COLO668 (cell line): ENCODE data around the gene TMEM170B.

Experiments used
- DNase-seq: peaks from one replicate; lab custom pipeline; 2025; ENCODE audit not compliant: unreplicated experiment; lab: John Stamatoyannopoulos, UW

The TMEM170B gene

DNA sequence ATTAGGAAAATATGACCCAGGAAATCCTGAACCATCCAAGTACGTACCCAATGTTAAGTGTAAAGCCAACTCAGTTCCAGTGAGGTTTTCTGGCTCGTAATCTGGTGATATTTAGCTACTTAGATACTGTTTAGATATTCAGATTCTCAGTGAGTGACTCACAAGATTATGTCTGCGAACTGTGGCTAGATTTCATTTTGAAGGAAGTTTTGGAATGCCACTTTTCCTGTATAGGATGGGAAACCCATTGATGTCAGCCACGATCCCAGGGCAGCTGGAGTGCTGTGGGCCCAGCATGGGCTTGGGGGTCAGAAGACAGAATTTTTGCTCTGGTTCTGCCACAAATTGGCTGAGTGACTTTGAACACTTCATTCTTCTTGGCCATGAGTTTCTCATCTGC lies 76.3 kb downstream of the TMEM170B start:
- DNase-seq, result no peak

DNA sequence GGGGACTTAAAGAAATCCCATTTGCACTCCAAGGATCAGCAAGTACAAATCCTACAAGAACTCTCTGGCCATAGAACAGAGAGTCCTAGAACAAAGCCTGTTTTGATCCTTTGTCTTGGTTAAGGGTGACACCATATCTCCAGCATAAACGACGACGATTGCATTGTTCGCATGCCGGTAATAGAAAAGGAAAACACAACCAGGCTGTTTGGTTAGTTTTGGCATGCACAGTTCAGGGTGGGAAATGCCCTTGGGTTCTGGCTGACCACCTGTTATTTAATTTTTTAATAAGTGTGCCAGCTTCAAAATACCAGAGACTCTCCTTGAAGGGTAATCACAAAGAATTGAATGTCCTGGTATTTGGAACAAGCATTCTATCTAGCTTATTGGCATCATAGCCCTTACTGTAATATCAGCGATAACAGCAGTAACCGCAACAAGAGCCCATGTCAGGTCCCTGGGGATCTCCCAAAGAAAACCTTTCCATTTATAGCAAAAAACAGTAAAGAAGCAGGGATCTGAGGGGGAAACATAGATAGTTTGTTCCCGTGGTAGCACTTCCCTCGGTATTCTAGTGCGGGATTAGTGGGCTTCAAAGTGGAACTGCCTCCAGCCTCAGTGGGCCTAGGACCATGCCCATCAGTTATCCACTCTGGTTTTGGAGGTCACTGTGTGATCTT lies 77.1 kb downstream of the TMEM170B start:
- no peak for DNase-seq

- no peak for DNase-seq
These were observed 77.7 kb downstream of the TMEM170B start for GRCh38 chr6:11615214-11615602.

GRCh38 chr6:11616200-11616611 lies 78.7 kb downstream of the TMEM170B start:
- no peak for DNase-seq

DNA sequence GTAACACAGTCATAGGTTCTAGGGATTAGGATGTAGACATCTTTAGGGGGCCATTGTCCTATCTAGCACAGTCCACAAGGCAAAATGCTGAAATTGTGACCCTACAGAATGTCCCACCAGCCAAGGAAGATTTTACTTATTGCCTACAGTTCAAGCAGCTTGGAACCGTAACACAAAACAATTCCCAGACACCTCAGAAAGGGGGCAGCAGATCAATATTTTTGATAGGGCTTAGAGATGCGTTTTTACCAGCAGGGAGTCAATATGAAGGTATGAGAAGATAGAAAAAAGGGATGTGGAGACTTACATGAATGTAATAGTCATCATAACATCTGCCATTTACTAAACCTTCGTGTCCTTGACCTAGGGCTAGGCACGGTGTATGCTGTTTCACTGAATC lies 81.0 kb downstream of the TMEM170B start:
- no peak for DNase-seq

DNA sequence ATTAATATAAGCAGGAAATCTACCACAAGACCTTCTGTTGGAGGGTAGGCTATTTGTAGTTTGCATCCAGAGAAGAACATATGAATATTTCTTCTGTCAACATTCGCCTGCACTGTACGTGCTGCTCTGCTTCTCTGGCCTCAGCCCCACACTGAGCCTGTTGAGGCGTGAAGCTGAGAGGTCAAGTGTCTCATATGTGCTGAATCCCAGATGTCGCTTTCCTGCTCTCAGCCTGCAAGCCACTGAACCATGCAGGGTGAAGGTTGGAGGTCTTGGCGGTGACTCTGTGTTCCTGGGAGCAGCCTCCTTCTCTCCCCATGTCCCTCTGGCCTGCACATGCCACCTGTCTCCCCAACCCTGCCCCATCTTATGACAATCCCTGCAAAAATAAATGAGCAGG lies 83.6 kb downstream of the TMEM170B start:
- peak; percentile 53 for DNase-seq

GRCh38 chr6:11622156-11622555 lies 84.6 kb downstream of the TMEM170B start:
- no peak for DNase-seq

DNA sequence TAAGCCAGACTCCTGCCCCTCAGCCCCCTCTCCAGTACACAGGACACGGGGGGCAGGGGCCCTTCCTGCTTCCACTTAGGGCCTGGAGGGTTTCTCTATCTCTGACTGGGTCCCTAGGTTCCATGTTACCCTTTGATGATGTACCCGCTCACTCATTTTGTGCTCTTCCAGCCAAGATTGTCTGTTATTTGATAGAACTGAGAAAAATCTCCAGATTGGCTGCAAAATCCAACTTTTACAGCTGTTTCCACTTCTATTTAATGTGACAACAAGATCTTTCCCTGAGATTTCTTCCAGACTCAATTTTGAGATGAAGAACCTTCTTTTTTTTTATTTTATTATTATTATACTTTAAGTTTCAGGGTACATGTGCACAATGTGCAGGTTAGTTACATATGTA lies 85.7 kb downstream of the TMEM170B start:
- DNase-seq, result no peak

DNA sequence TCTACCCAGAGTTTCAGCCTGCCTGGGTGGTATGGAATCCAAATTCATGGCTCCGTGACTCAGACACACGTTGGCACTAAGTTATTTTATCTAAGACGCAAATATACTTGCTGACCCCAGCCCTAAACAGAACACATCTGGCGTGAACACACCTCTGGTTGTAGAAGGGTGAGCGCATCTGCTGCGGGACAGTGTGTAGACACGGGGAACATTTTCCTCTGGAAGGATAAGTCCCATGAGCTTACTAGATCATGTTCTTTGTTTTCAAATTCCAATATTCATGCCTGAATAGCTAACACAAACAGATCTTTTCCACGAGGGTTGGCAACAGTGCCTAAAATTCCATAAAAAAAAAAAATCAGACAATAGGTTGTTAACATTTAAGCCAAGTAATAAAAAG lies 87.8 kb downstream of the TMEM170B start:
- DNase-seq, result no peak

GRCh38 chr6:11626356-11626755 lies 88.8 kb downstream of the TMEM170B start:
- no peak for DNase-seq

DNA sequence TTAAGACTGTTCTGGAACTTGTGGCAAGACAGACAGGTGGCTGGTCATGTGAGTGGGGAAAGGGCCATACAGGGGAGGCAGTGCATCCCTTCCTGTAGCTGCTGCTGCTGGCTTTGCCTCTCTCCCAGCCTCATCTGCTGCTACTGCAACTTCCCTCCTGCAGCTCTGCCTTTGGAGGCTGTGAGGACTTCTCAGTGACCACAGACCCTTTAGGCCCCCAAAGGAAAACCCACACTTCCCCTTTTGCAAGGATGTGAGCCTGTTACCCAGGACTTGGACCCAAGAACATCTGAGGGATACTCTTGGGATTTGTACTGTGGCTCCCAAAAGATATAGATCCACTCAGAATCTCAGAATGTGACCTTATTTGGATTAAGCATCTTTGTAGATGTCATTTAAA lies 91.0 kb downstream of the TMEM170B start:
- no peak for DNase-seq

DNA sequence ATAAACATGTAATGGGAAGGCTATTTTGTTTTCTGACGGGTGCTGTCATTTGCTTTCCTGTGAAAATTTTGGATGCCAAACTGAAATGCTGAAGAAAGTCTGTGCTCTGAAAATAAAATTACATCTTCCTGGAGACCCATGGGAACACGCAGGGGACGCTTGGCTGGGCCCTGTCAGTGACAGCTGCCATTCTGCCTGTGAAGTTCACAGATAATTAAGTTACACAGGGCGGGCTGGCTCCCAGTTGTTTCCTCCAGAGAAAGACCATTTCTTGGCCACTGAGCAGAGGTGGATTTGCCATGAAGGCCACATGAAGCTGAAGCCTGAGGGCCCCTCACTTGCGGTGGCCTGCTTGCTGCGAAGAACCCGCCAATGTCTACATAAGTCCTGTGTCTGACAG lies 93.5 kb downstream of the TMEM170B start:
- no peak for DNase-seq

GRCh38 chr6:11631539-11631938 lies 94.0 kb downstream of the TMEM170B start:
- no peak for DNase-seq

GRCh38 chr6:11632231-11632630 lies 94.7 kb downstream of the TMEM170B start:
- no peak for DNase-seq

DNA sequence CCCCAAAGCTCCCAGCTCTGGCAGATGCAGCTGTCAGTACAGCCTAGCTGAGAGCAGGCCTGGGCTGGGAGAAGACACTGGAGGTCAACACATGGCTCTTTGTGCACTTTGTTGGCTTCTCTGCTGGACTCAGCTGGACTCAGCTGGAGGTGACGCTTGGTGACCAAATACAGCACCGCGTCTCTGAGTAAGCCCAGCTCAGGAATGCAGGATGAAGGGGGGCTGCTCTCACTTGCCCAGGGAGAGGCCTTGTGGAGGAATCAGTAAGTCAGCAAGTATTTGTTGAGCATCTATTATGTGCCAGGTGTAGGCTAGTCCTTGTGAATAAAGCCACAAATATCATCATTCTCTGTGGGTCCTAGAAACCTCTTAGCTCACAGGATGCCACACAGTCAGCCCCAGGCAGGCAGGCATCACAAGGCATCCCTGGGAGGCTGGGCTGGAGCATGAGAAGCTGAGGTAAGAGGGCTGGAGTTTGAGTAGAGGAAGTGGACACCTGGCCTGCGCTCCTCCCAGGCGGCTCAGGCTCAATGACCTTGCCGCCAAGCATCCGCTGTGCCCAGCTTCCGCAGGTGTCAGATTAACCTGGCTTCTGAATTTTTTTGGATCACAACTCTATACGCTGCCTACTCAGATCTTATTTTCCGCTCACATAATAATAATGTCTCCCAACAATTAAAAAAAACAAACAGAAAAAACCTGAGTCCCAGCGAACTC lies 95.4 kb downstream of the TMEM170B start:
- no peak for DNase-seq
